NOMO-1 (cell line): ENCODE results near the gene MAS1.
A peak's percentile ranks its signal among the peaks of the same experiment; 100 is the strongest.
"Not testable (repeated sequence)": the region's sequence is repeated elsewhere in the genome, so short reads cannot be mapped to it uniquely, and the experiment has no call there.

Source experiments
- DNase-seq, 2 experiments: peaks; one replicate each; lab custom pipeline; 2025; ENCODE audit not compliant: unreplicated experiment in 2 of 2; lab: John Stamatoyannopoulos, UW

Gene MAS1

GRCh38 chr6:159890792-159891191 is at the start of gene MAS1:
MAS1 (plus strand) TSS chr6:159890988; CDS start chr6:159906956, 15,968 bp downstream.
- no peak for DNase-seq

DNA sequence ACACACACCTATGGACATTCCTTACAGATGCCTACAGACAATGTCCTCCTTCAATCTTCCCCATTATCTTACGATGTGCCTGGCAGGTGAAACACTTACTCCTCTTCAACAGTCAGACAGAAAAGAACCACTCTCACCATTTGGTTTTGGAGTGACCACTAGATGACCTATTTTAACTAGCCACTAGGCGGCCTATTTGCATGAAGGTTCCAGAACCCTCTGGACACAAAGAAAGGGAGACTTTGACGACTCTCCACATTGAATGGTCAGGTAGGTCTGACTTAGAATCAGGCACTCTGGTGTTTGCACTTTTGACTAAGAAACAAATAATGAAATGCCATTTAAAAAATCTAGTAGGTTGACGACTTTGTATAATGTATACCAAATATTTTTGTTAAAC is 48.8 kb upstream of the MAS1 start:
- DNase-seq: peak in 1 of 2 experiments; percentile 29

GRCh38 chr6:159844737-159845645 is 45.8 kb upstream of the MAS1 start:
- no peak for DNase-seq

DNA sequence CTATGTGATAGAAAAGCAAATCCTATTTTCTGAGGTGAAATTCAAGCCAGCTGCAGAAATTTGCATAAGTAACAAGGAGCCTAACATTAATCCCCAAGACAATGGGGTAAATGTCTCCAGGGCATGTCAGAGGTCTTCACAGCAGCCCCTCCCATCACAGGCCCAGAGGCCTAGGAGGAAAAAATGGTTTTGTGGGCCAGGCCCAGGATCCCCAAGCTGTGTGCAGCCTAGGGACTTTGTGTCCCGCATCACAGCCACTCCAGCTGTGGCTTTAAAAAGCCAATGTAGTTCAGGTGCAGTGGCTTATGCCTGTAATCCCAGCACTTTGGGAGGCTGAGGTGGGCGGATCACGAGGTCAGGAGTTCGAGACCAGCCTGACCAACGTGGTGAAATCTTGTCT is 42.2 kb upstream of the MAS1 start:
- not testable (repeated sequence) for DNase-seq

- not testable (repeated sequence) for DNase-seq
Observed at GRCh38 chr6:159849851-159850250, 40.9 kb upstream of the MAS1 start.

- DNase-seq: peak; percentile 58 to 67
Observed at GRCh38 chr6:159852877-159853276, 37.9 kb upstream of the MAS1 start.

- no peak for DNase-seq
Observed at GRCh38 chr6:159853754-159854153, 37.0 kb upstream of the MAS1 start.

- no peak for DNase-seq
Observed at GRCh38 chr6:159854959-159855358, 35.8 kb upstream of the MAS1 start.

DNA sequence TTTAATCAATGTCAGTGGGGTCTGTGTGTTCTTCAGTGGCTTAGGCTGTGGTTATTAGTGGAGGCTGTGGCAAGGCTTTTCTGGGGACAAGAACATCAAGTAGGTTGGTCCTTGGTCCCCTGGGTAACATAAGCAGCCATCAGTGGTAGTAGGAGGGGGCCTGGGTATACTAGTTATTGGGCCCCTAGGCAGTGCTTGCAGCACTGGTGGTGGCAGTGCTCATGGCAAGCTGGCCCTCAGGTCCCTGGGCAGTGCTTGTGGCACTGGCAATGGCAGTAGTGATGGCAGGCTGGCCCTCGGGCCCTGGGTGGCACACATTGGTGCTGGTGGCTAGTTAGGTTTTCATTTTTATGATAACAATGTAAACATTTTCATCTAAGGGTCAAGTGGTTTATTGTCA is 32.5 kb upstream of the MAS1 start:
- no peak for DNase-seq

DNA sequence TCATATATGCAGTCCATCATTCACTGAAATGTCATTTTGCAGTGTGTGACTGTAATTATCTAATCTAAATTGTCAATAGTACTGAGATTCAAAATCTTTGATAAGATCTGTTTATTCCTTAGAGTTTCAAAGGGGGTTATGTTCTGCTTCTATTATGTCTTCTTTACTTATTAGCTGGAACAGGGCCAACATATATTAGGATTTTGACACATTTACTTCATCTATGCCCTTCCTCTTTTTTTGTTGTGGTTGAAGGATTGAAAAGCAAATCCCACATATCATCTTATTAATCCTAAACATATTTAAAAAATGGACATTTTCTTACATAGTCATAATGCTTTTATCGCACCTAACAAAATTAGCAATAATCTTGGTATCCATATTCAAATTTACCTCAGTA is 30.3 kb upstream of the MAS1 start:
- no peak for DNase-seq

DNA sequence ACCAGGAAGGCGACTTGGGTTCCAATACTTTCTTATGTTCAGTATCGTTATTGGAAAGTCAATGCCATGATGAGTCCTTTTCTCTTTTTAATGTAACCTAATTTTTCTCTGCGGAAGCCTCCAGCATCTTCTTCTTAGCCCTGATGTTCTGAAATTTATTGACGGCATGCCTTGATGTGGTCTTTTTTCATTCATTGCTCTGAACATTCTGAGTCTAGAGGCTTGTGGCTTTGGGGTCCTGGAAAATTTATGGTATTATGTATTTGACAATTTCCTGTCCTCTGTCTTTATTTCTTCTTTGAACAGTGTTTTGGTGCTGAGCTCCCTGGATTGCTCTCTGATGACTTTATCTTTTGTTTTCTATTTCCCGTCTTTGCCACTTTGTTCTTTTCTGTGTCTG is 28.7 kb upstream of the MAS1 start:
- DNase-seq: no peak

DNA sequence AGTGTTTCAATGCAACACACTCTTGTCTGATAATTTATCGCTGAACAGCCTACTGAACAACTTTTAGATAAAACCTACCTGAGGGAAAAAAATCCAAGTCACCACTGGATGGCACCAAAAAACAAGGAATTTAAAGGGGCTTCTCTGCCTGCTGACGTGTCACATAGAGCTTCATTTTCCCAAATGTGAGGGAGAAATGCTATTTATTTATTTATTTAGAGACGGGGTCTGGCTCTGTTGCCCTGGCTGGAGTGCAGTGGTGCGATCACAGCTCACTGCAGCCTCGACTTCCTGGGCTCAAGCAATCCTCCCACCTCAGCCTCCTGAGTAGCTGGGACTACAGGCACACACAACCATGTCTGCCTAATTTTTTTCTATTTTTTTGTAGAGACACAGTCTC is 27.4 kb upstream of the MAS1 start:
- peak; percentile 41 to 55 for DNase-seq

GRCh38 chr6:159865226-159865920 is 25.4 kb upstream of the MAS1 start:
- no peak for DNase-seq

GRCh38 chr6:159866286-159867247 is 24.2 kb upstream of the MAS1 start:
- no peak for DNase-seq

DNA sequence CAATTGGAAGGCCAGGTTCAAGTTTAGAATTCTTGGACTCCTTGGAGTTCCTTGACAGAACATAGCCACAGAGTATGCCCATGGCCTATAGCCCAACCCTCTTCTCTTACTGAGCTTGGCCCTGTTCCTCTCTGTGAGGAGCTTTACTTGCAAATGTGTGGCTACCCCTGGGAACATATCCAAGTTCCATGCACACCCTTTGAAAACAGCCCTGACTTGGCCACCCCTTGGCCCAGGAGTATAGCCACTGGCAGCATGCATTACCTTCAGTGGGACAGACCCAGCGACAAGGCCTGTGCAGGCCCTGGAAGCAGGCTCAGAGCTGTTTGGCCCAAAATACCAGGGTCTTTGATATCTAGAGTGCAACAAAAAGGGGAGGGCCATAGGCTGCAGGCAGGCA is 19.5 kb upstream of the MAS1 start:
- DNase-seq: no peak

- DNase-seq: no peak
Observed at GRCh38 chr6:159871906-159872305, 18.9 kb upstream of the MAS1 start.

DNA sequence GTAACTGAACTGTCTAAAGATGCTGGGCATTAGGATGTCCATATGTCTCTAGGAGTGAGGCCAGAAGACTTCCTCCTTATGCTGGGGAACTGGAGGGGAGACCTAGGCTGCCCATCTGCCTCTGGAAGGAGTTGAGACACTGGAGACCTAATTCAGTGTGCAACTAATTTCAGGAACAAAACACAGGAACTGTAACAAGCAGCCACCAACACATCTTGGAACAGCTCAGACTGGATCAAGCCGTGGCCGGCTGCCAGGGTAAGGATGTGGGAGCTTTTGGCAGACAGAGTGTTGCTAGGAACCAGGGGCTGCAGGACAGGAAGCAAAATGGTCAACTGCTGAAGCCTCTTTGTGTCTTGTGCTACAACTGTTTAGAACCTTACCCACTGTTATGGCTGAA is 16.4 kb upstream of the MAS1 start:
- DNase-seq: no peak

DNA sequence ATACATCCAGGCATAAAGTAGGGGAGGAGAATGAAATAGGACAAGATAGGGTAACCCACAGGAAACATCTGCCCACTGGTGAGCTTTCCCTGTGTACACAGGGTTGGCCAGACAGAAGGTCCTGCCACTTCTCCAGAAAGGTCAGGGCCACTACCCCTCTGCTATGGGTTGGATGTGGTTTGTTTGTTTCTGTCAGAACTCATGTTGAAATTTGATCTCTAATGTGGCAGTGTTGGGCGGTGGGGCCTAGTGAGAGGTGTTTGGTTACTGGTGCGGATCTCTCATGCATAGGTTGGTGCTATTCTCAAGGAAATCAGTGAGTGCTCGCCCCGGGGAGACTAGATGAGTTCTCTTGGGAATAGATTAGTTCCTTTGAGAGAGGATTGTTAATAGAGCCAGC is 15.6 kb upstream of the MAS1 start:
- DNase-seq: no peak

- DNase-seq: no peak
Observed at GRCh38 chr6:159876242-159876641, 14.5 kb upstream of the MAS1 start.

- DNase-seq: no peak
Observed at GRCh38 chr6:159877256-159877808, 13.5 kb upstream of the MAS1 start.

DNA sequence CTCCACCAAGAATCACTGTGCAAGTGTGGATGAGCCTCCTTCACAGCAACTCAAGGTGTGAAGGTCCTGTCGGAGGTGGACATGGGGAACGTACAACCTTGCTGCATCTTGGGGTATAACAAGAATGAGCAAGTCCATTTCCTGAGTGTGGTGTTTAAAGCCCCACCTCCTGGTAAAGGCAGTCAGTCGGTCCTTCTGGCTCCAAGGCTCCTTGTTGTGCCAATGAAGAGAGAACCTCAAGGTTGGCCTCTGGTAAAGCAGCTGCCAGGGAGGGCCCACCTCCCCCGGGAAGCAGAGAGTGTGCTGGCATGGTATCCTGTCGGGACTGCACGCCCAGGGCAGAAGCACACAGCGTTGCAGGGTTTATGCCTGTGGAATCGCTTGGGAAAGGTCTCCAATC is 12.4 kb upstream of the MAS1 start:
- no peak for DNase-seq
